NT2/D1 (cell line): Measurements from ENCODE around the gene COL9A1.

Experiments
- SUZ12 ChIP-seq: IDR thresholded peaks from 2 replicates; pipeline ENCODE4 v1.6.1; 2011; ENCODE audit not compliant: insufficient read length, insufficient read depth; ENCODE audit errors: extremely low read depth
- YY1 ChIP-seq: IDR thresholded peaks from 2 replicates; pipeline ENCODE4 v1.6.1; 2011; ENCODE audit not compliant: insufficient read length, insufficient read depth
- ZNF274 ChIP-seq: IDR thresholded peaks from 2 replicates; pipeline ENCODE4 v1.6.1; 2011; ENCODE audit warnings: mild to moderate bottlenecking, low read depth, low read length

GRCh38 chr6:70337743-70338105 lies 34.8 kb upstream of the COL9A1 start:
- TF ChIP-seq ZNF274 = no peak
- no peak for TF ChIP-seq YY1
- TF ChIP-seq SUZ12 = no peak
